HepG2 (cell line): Measurements from ENCODE around the gene PET100. TPM values are rescaled to one million over a fixed set of nuclear protein-coding genes. Genes with fewer than 3 reads are reported as not detected.

ENCODE experiments used
- ATAC-seq: fragments of 200-7000 bp; cut with Tn5 transposase; 3 replicates; pipeline ENCODE4 v1.9.1; 2020; ENCODE audit warnings: mild to moderate bottlenecking, moderate library complexity
- BruUV-seq: library from RNA; stranded (reverse); fragments of 400-500 nt; replicated peaks from 2 replicates; lab custom pipeline; 2021; lab: Mats Ljungman, UMichigan
- CTCF ChIA-PET: fragments of 300-600 bp; formaldehyde crosslinking; extraction: SDS; loops from one replicate; lab custom pipeline; 2021; ENCODE audit warnings: low total read pairs, inconsistent platforms, low intra/inter-chr PET ratio; lab: Yijun Ruan, JAX
- POLR2A ChIA-PET: fragments of 350-600 bp; sonication (Branson Sonifier 250); formaldehyde crosslinking; loops from one replicate; lab custom pipeline; 2020; ENCODE audit warnings: antibody characterized with exemption, inconsistent platforms; lab: Yijun Ruan, JAX
- DNase-seq: peaks from one replicate; pipeline ENCODE4 v3.0.0-alpha.2; 2015; ENCODE audit warnings: low spot score
- FAIRE-seq: peaks from 3 replicates; lab custom pipeline; 2011; peaks lifted over from hg19 to GRCh38; lab: Jason Lieb, UNC
- H2AFZ ChIP-seq: one replicate; pipeline ENCODE4 v1.6.1; 2011; ENCODE audit warnings: low read length, inconsistent platforms
- H3K27ac ChIP-seq: fragments of 300-600 bp; 3 replicates; pipeline ENCODE4 v1.8.0; 2011; ENCODE audit warnings: mixed run types, mild to moderate bottlenecking, mixed read lengths, low read length, inconsistent platforms; ENCODE audit not compliant: insufficient read depth; ENCODE audit errors: extremely low read length
- H3K27me3 ChIP-seq, 2 experiments: fragments of 200-600 bp in 1 of 2; 2 replicates in 1 of 2; 3 replicates in 1 of 2; pipeline versions ENCODE4 v1.6.0 to v1.8.0; 2011; ENCODE audit warnings: low read length in 2 of 2, mild to moderate bottlenecking in 2 of 2, moderate library complexity in 2 of 2, inconsistent platforms in 1 of 2; ENCODE audit not compliant: insufficient read depth in 2 of 2, control insufficient read depth in 1 of 2
- H3K36me3 ChIP-seq, 2 experiments: fragments of 200-600 bp in 1 of 2; replicated peaks in 1 of 2; 2 replicates in 1 of 2; 3 replicates in 1 of 2; pipeline versions ENCODE4 v1.5.1 to v1.8.0; 2011; ENCODE audit warnings: low read length in 2 of 2, inconsistent platforms in 1 of 2; ENCODE audit not compliant: insufficient read depth in 2 of 2, control insufficient read depth in 1 of 2
- H3K4me1 ChIP-seq: 2 replicates; pipeline ENCODE4 v1.5.1; 2012; ENCODE audit warnings: low read length, inconsistent platforms; ENCODE audit not compliant: insufficient read depth
- H3K4me2 ChIP-seq: 2 replicates; pipeline ENCODE4 v1.6.0; 2011; ENCODE audit warnings: low read depth, low read length, inconsistent platforms
- H3K4me3 ChIP-seq, 3 experiments: fragments of 200-600 bp in 1 of 3; sonication (generic), shearing (Covaris generic) in 1 of 3; replicated peaks in 1 of 3; 2 replicates each; pipeline ENCODE4 v1.5.1; 2011 to 2016; ENCODE audit warnings: low read length in 3 of 3, inconsistent platforms in 2 of 3, low read depth in 2 of 3, mild to moderate bottlenecking in 2 of 3, control low read depth in 1 of 3, mixed read lengths in 1 of 3; ENCODE audit not compliant: insufficient read depth in 1 of 3
- H3K79me2 ChIP-seq: one replicate; pipeline ENCODE4 v1.6.1; 2011; ENCODE audit warnings: low read length, inconsistent platforms; ENCODE audit not compliant: insufficient read depth
- H3K9ac ChIP-seq: 2 replicates; pipeline ENCODE4 v1.6.0; 2011; ENCODE audit warnings: mild to moderate bottlenecking, low read depth, low read length, inconsistent platforms; ENCODE audit not compliant: insufficient read depth
- H3K9me3 ChIP-seq: 2 replicates; pipeline ENCODE4 v1.5.1; 2012; ENCODE audit warnings: mild to moderate bottlenecking, low read length
- H4K20me1 ChIP-seq: 2 replicates; pipeline ENCODE4 v1.6.0; 2011; ENCODE audit warnings: inconsistent platforms, mild to moderate bottlenecking, low read length, moderate library complexity; ENCODE audit not compliant: insufficient read depth
- CEBPZ ChIP-seq: IDR thresholded peaks from 2 replicates; pipeline ENCODE4 v1.6.1; 2012; ENCODE audit warnings: low read length, improper control_type of control experiment
- CHCHD3 ChIP-seq: sonication (generic); formaldehyde crosslinking; IDR thresholded peaks from 2 replicates; pipeline ENCODE4 v1.8.0; 2022; ENCODE audit warnings: mild to moderate bottlenecking, missing genetic modification reagents, moderate library complexity
- HOXA5 ChIP-seq: sonication (generic); formaldehyde crosslinking; IDR thresholded peaks from 2 replicates; pipeline ENCODE4 v1.4.0; 2020; ENCODE audit warnings: missing genetic modification reagents
- HOXA9 ChIP-seq: sonication (generic); formaldehyde crosslinking; IDR thresholded peaks from 2 replicates; pipeline ENCODE4 v1.8.1; 2022; ENCODE audit warnings: missing genetic modification reagents, mild to moderate bottlenecking, moderate library complexity, borderline replicate concordance
- KMT2B ChIP-seq: IDR thresholded peaks from 2 replicates; pipeline ENCODE4 v1.6.1; 2016; ENCODE audit warnings: missing genetic modification reagents, missing compliant biosample characterization
- RFXANK ChIP-seq: IDR thresholded peaks from 2 replicates; pipeline ENCODE4 v1.6.1; 2016
- SETDB1 ChIP-seq: sonication (generic); formaldehyde crosslinking; IDR thresholded peaks from 2 replicates; pipeline ENCODE4 v1.5.1; 2020; ENCODE audit warnings: missing genetic modification reagents, mild to moderate bottlenecking, borderline replicate concordance
- SMAD1 ChIP-seq: sonication (generic); formaldehyde crosslinking; IDR thresholded peaks from 2 replicates; pipeline ENCODE4 v1.4.0; 2020; ENCODE audit warnings: missing genetic modification reagents, low read depth, mild to moderate bottlenecking, borderline replicate concordance
- SNRNP70 ChIP-seq: fragments of 200-400 bp; formaldehyde crosslinking; IDR thresholded peaks from 2 replicates; pipeline ENCODE4 v1.6.1; 2017; ENCODE audit warnings: mild to moderate bottlenecking, low read depth, low read length, moderate library complexity
- STAT5B ChIP-seq: sonication (generic); formaldehyde crosslinking; IDR thresholded peaks from 2 replicates; pipeline ENCODE4 v1.4.0; 2020; ENCODE audit warnings: missing genetic modification reagents
- ZBTB8A ChIP-seq: sonication (generic); formaldehyde crosslinking; IDR thresholded peaks from 2 replicates; pipeline ENCODE4 v1.4.0; 2020; ENCODE audit warnings: mild to moderate bottlenecking, low read depth, missing genetic modification reagents, borderline replicate concordance
- ZKSCAN8 ChIP-seq: IDR thresholded peaks from 2 replicates; pipeline ENCODE4 v1.6.1; 2016; ENCODE audit warnings: borderline replicate concordance, missing genetic modification reagents, missing compliant biosample characterization
- ZNF597 ChIP-seq: sonication (generic); formaldehyde crosslinking; IDR thresholded peaks from 2 replicates; pipeline ENCODE4 v1.5.0; 2020; ENCODE audit warnings: missing genetic modification reagents
- ZNF598 ChIP-seq: sonication (generic); formaldehyde crosslinking; IDR thresholded peaks from 2 replicates; pipeline ENCODE4 v1.5.1; 2020; ENCODE audit warnings: mild to moderate bottlenecking, missing genetic modification reagents, borderline replicate concordance
- ZNF614 ChIP-seq: IDR thresholded peaks from 2 replicates; pipeline ENCODE4 v1.6.1; 2018; ENCODE audit warnings: missing biosample characterization, missing genetic modification reagents, inconsistent platforms, borderline replicate concordance
- ZNF709 ChIP-seq: sonication (generic); formaldehyde crosslinking; IDR thresholded peaks from 2 replicates; pipeline ENCODE4 v1.5.0; 2020; ENCODE audit warnings: mild to moderate bottlenecking, missing genetic modification reagents
- ZNF788 ChIP-seq: sonication (generic); formaldehyde crosslinking; IDR thresholded peaks from 2 replicates; pipeline ENCODE4 v1.5.0; 2020; ENCODE audit warnings: mild to moderate bottlenecking, missing genetic modification reagents, borderline replicate concordance
- ZSCAN29 ChIP-seq: sonication (generic); formaldehyde crosslinking; conservative IDR thresholded peaks from 2 replicates; pipeline ENCODE4 v1.4.0; 2020; ENCODE audit warnings: mild to moderate bottlenecking, missing genetic modification reagents
- WGBS: methylation state at CpG from one replicate; pipeline ENCODE4 v1.1.6; 2017; ENCODE audit warnings: low lambda C conversion rate; 5-methylcytosine and 5-hydroxymethylcytosine counted together
- in situ Hi-C: cut with HindIII; loops from 2 replicates; pipeline ENCODE4 v1.10.0; 2017; ENCODE audit warnings: low pct_unique_long_range_greater_than_20kb; ENCODE audit not compliant: extremely low pct_ligation_motif_present
- intact Hi-C: fragments of 100-400 bp; cut with micrococcal nuclease; formaldehyde crosslinking; loops from one replicate; pipeline ENCODE4 v1.10.0; 2022; ENCODE audit not compliant: unreplicated experiment
- polyA plus RNA-seq, 8 experiments: library from polyadenylated mRNA; depleted of rRNA in 3 of 8; stranded (reverse) in 7 of 8; unstranded in 1 of 8; fragments of >200 nt; fragmentation: Illumina TruSeq in 4 of 8; extraction: Trizol in 4 of 8; gene quantifications; 2 replicates each; pipeline versions ENCODE4 v1.2.1 to v1.2.3, GENCODE V29; 2011 to 2016; ENCODE audit warnings: low read depth in 4 of 8, missing spikeins in 1 of 8, mixed read lengths in 1 of 8; ENCODE audit not compliant: insufficient read depth in 1 of 8
- total RNA-seq, 5 experiments: library from RNA; depleted of rRNA; stranded (reverse); fragments of >200 nt; fragmentation: Illumina TruSeq; extraction: Trizol; gene quantifications; 2 replicates each; pipeline ENCODE4 v1.2.3, GENCODE V29; 2016; ENCODE audit warnings: low read depth in 1 of 5

Gene PET100
- total and polyA plus RNA-seq, 2 of the 13 experiments (the other 11 are each of a cell fraction or from before 2014, with no cell fraction given), result 22.3 to 66.5 TPM

GRCh38 chr19:7628589-7629311, 843 bp upstream of the PET100 start (continued):
- TF ChIP-seq SETDB1 (CRISPR knock-in tag) (no peak), HOXA9 (CRISPR knock-in tag) (no peak)

- Histone ChIP-seq H3K9ac (no peak overlapping the region), H4K20me1 (no peaks in the 10 kb centered on the region), H3K4me1 (peaks cover 35% of the 10 kb centered on the region), H3K4me2 (no peak overlapping the region), H3K36me3 (peaks cover 4 to 7% of the 10 kb centered on the region in 2 experiments; a peak in 4 of 5 replicates), H3K79me2 (peaks cover 38% of the 10 kb centered on the region), H3K9me3 (no peaks in the 10 kb centered on the region), H3K27me3 (no peaks in the 10 kb centered on the region; a peak in 1 of 5 replicates), H3K27ac (no peak overlapping the region), H2AFZ (no peak overlapping the region), H3K4me3 (no peak overlapping the region)
- no peak for DNase-seq
- in situ Hi-C loops (no loop called here), intact Hi-C loops (no loop called here)
- TF ChIP-seq CHCHD3 (CRISPR knock-in tag) (no peak), ZNF614 (CRISPR knock-in tag) (no peak), ZNF598 (no peak), SMAD1 (CRISPR knock-in tag) (no peak), HOXA5 (CRISPR knock-in tag) (no peak), KMT2B (no peak), STAT5B (CRISPR knock-in tag) (no peak), SNRNP70 (no peak), CEBPZ (no peak), RFXANK (CRISPR knock-in tag) (no peak), ZBTB8A (CRISPR knock-in tag) (no peak), ZNF597 (CRISPR knock-in tag) (no peak), ZNF709 (CRISPR knock-in tag) (no peak), ZSCAN29 (no peak), ZNF788 (CRISPR knock-in tag) (no peak), ZKSCAN8 (no peak)
- 95% methylated on average over 12 of the region's 12 CpGs for WGBS
- no peak for FAIRE-seq
- ChIA-PET CTCF (no interaction called here), POLR2A (no interaction called here)
- BruUV-seq, result no TSS peak
- no peak for ATAC-seq
Measured at GRCh38 chr19:7631577-7631976, 2.0 kb downstream of the PET100 start.
